HG03108 (cell line): ENCODE measurements around the gene SORBS1.

ENCODE experiments used
- ATAC-seq: cut with Tn5 transposase; IDR thresholded peaks from one replicate; pipeline ENCODE4 v1.9.1; 2021; ENCODE audit warnings: moderate library complexity; ENCODE audit not compliant: unreplicated experiment

The SORBS1 gene

GRCh38 chr10:95442341-95442740 lies 118.8 kb downstream of the SORBS1 start:
- no peak for ATAC-seq

GRCh38 chr10:95441547-95441923 lies 119.6 kb downstream of the SORBS1 start:
- peak; percentile 16 for ATAC-seq

- peak; percentile 85 for ATAC-seq
Observed at GRCh38 chr10:95440756-95441546, 120.2 kb downstream of the SORBS1 start.

- no peak for ATAC-seq
Observed at GRCh38 chr10:95440038-95440725, 121.0 kb downstream of the SORBS1 start.

GRCh38 chr10:95438781-95439180 lies 122.4 kb downstream of the SORBS1 start:
- ATAC-seq = no peak

GRCh38 chr10:95437669-95438068 lies 123.5 kb downstream of the SORBS1 start:
- ATAC-seq = no peak

- ATAC-seq = no peak
Observed at GRCh38 chr10:95435548-95436279, 125.5 kb downstream of the SORBS1 start.

GRCh38 chr10:95434583-95434982 lies 126.6 kb downstream of the SORBS1 start:
- no peak for ATAC-seq

GRCh38 chr10:95431900-95432342 lies 129.2 kb downstream of the SORBS1 start:
- peak; percentile 45 for ATAC-seq

- ATAC-seq = peak; percentile 85
Observed at GRCh38 chr10:95430231-95430951, 130.8 kb downstream of the SORBS1 start.

- no peak for ATAC-seq
Observed at GRCh38 chr10:95429639-95430038, 131.5 kb downstream of the SORBS1 start.

- no peak for ATAC-seq
Observed at GRCh38 chr10:95428701-95429100, 132.5 kb downstream of the SORBS1 start.

- ATAC-seq = no peak
Observed at GRCh38 chr10:95426482-95426881, 134.7 kb downstream of the SORBS1 start.

- ATAC-seq = no peak
Observed at GRCh38 chr10:95425592-95426465, 135.3 kb downstream of the SORBS1 start.

GRCh38 chr10:95423164-95424005 lies 137.8 kb downstream of the SORBS1 start:
- ATAC-seq = no peak

- ATAC-seq = no peak
Observed at GRCh38 chr10:95422233-95422632, 138.9 kb downstream of the SORBS1 start.

GRCh38 chr10:95421782-95422181 lies 139.4 kb downstream of the SORBS1 start:
- ATAC-seq = no peak

GRCh38 chr10:95419399-95419798 lies 141.8 kb downstream of the SORBS1 start:
- no peak for ATAC-seq

GRCh38 chr10:95416973-95417372 lies 144.2 kb downstream of the SORBS1 start:
- no peak for ATAC-seq
